Fibroblast of peridontal ligament (primary cell): ENCODE measurements around the gene UQCRQ.

ENCODE experiments used
- DNase-seq: peaks from one replicate; pipeline ENCODE4 v3.0.0-alpha.2; 2010; ENCODE audit errors: extremely low read depth

Gene UQCRQ

GRCh38 chr5:132909702-132910101, 43.3 kb downstream of the UQCRQ start:
- no peak for DNase-seq

- DNase-seq = no peak
Measured at GRCh38 chr5:132915681-132916080, 49.2 kb downstream of the UQCRQ start.

DNA sequence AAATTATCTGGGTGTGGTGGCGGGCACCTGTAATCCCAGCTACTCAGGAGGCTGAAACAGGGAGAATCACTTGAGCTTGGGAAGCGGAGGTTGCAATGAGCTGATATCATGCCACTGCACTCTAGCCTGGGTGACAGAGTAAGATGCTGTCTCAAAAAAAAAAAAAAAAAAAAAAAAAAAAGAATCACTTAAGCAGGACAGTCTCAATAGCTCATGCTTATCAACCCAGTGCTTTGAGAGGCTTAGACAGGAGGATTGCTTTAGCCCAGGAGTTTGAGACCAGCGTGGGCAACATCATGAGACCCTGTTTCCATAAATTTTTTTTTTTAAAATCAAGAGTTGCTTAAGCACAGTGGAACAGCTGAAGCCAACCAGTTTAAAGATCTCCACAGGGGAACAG, 49.6 kb downstream of the UQCRQ start:
- DNase-seq = no peak
